CD8-positive, alpha-beta memory T cell (primary cell): ENCODE results near the gene SOAT2. TPM values are rescaled to one million over a fixed set of nuclear protein-coding genes. Genes with fewer than 3 reads are reported as not detected.

Source experiments
- CTCF ChIA-PET: fragments of 350-600 bp; sonication (Branson Sonifier 250); formaldehyde crosslinking; loops from one replicate; lab custom pipeline; 2021; ENCODE audit warnings: antibody characterized with exemption; lab: Charles Lee
- POLR2A ChIA-PET: fragments of 350-600 bp; sonication (Branson Sonifier 250); formaldehyde crosslinking; loops from one replicate; lab custom pipeline; 2021; ENCODE audit warnings: antibody characterized with exemption; lab: Charles Lee
- DNase-seq, 5 donors: peaks; one replicate each; pipeline versions ENCODE4 v3.0.0 to v3.0.0-alpha.2; 2020 to 2022; ENCODE audit warnings: mixed read lengths in 1 of 5
- H3K27ac ChIP-seq: one replicate; pipeline ENCODE4 v1.7.0; 2013; ENCODE audit warnings: low read depth, mild to moderate bottlenecking, low read length, moderate library complexity
- H3K27me3 ChIP-seq: 2 replicates; pipeline ENCODE4 v1.7.0; 2013; ENCODE audit warnings: low read length, mild to moderate bottlenecking; ENCODE audit not compliant: insufficient read depth, poor library complexity, severe bottlenecking
- H3K36me3 ChIP-seq: 2 replicates; pipeline ENCODE4 v1.7.0; 2013; ENCODE audit warnings: mild to moderate bottlenecking, low read length, moderate library complexity; ENCODE audit not compliant: insufficient read depth
- H3K4me1 ChIP-seq: 2 replicates; pipeline ENCODE4 v1.7.0; 2013; ENCODE audit warnings: mild to moderate bottlenecking, low read length, moderate library complexity; ENCODE audit not compliant: insufficient read depth
- H3K4me3 ChIP-seq: 2 replicates; pipeline ENCODE4 v1.7.0; 2013; ENCODE audit warnings: mild to moderate bottlenecking, low read length
- H3K9me3 ChIP-seq: 2 replicates; pipeline ENCODE4 v1.7.0; 2013; ENCODE audit warnings: mild to moderate bottlenecking, low read length
- H3K27ac Mint-ChIP-seq, 8 donors: one replicate each; pipeline ENCODE4 v1.8.0; 2020 to 2021; ENCODE audit warnings: mixed read lengths in 8 of 8, mild to moderate bottlenecking in 6 of 8, inconsistent platforms in 3 of 8, moderate library complexity in 3 of 8
- H3K27me3 Mint-ChIP-seq, 2 donors: one replicate each; pipeline ENCODE4 v1.8.0; 2020 to 2021; ENCODE audit warnings: mixed read lengths in 2 of 2, mild to moderate bottlenecking in 1 of 2, moderate library complexity in 1 of 2
- H3K36me3 Mint-ChIP-seq, 3 donors: one replicate each; pipeline ENCODE4 v1.8.0; 2020 to 2021; ENCODE audit warnings: mixed read lengths in 3 of 3, inconsistent platforms in 1 of 3, mild to moderate bottlenecking in 1 of 3
- H3K4me1 Mint-ChIP-seq, 3 donors: one replicate each; pipeline ENCODE4 v1.8.0; 2020 to 2021; ENCODE audit warnings: mixed read lengths in 3 of 3, inconsistent platforms in 1 of 3, mild to moderate bottlenecking in 1 of 3
- H3K4me3 Mint-ChIP-seq, 7 donors: one replicate each; pipeline ENCODE4 v1.8.0; 2020 to 2021; ENCODE audit warnings: mixed read lengths in 7 of 7, mild to moderate bottlenecking in 6 of 7, moderate library complexity in 4 of 7, inconsistent platforms in 2 of 7
- H3K9me3 Mint-ChIP-seq, 5 donors: one replicate each; pipeline ENCODE4 v1.8.0; 2020 to 2022; ENCODE audit warnings: mixed read lengths in 5 of 5, mild to moderate bottlenecking in 3 of 5, moderate library complexity in 2 of 5, inconsistent platforms in 1 of 5
- polyA plus RNA-seq: library from polyadenylated mRNA; unstranded; fragments of 300-500 nt; fragmentation: Illumina TruSeq; gene quantifications from one replicate; pipeline ENCODE4 v1.2.3, GENCODE V29; 2021
- total RNA-seq, 2 experiments: library from RNA; stranded (reverse); gene quantifications; one replicate each; pipeline ENCODE4 v1.2.3, GENCODE V29; 2021

The SOAT2 gene
- total and polyA plus RNA-seq, 3 experiments from 2014 or later = 0.48 to 1.00 (median 0.76) TPM

GRCh38 chr12:53128780-53129569 lies 25.7 kb downstream of the SOAT2 start:
- peaks cover 0 to 4% (median 0%) of the 10 kb centered on the region in 3 donors for H3K36me3 Mint-ChIP-seq
- H3K4me3 Mint-ChIP-seq = no peak overlapping the region
- Histone ChIP-seq H3K4me1 (no peaks in the 10 kb centered on the region), H3K27me3 (no peaks in the 10 kb centered on the region), H3K4me3 (no peak overlapping the region), H3K36me3 (no peaks in the 10 kb centered on the region), H3K9me3 (no peaks in the 10 kb centered on the region), H3K27ac (no peak overlapping the region)
- CTCF ChIA-PET = no interaction called here
- peak overlapping the region in 2 of 8 donors; percentile 7 to 30 for H3K27ac Mint-ChIP-seq
- H3K9me3 Mint-ChIP-seq = no peaks in the 10 kb centered on the region
- POLR2A ChIA-PET = no interaction called here
- no peak for DNase-seq
- no peaks in the 10 kb centered on the region for H3K4me1 Mint-ChIP-seq
- H3K27me3 Mint-ChIP-seq = peaks cover 0 to 1% of the 10 kb centered on the region in 2 donors

GRCh38 chr12:53131844-53132243 lies 28.6 kb downstream of the SOAT2 start:
- ChIA-PET POLR2A (no interaction called here), CTCF (no interaction called here)
- Histone ChIP-seq H3K36me3 (no peaks in the 10 kb centered on the region), H3K4me1 (no peaks in the 10 kb centered on the region), H3K27me3 (no peaks in the 10 kb centered on the region), H3K4me3 (no peak overlapping the region), H3K27ac (no peak overlapping the region), H3K9me3 (no peaks in the 10 kb centered on the region)
- no peak for DNase-seq
- peak overlapping the region in 1 of 8 donors; percentile 34 for H3K27ac Mint-ChIP-seq
- H3K4me1 Mint-ChIP-seq = no peaks in the 10 kb centered on the region
- no peak overlapping the region for H3K4me3 Mint-ChIP-seq
- H3K27me3 Mint-ChIP-seq = peaks cover 0 to 1% of the 10 kb centered on the region in 2 donors
- no peaks in the 10 kb centered on the region for H3K36me3 Mint-ChIP-seq
- peaks cover 0 to 3% (median 2%) of the 10 kb centered on the region in 5 donors for H3K9me3 Mint-ChIP-seq

- Histone ChIP-seq H3K4me3 (no peak overlapping the region), H3K27me3 (no peaks in the 10 kb centered on the region), H3K27ac (no peak overlapping the region), H3K36me3 (no peaks in the 10 kb centered on the region), H3K4me1 (no peaks in the 10 kb centered on the region), H3K9me3 (no peaks in the 10 kb centered on the region)
- no peak for DNase-seq
- Mint-ChIP-seq H3K4me3 (no peak overlapping the region), H3K27ac (no peak overlapping the region), H3K9me3 (peaks cover 8 to 14% (median 12%) of the 10 kb centered on the region in 5 donors), H3K4me1 (no peaks in the 10 kb centered on the region), H3K27me3 (peaks cover 10 to 14% of the 10 kb centered on the region in 2 donors), H3K36me3 (peaks cover 0 to 11% (median 2%) of the 10 kb centered on the region in 3 donors)
- ChIA-PET POLR2A (interaction anchor here (0.6 kb wide), 1 partner anchor 23 kb away, joined by 4 read pairs; no protein-coding TSS in a partner anchor), CTCF (interaction anchor here (1.2 kb wide), 1 partner anchor 68 kb away, joined by 4 read pairs; no protein-coding TSS in a partner anchor)
These were observed 30.4 kb downstream of the SOAT2 start for GRCh38 chr12:53133722-53134121.

- no peak for DNase-seq
- no peak overlapping the region for H3K4me3 Mint-ChIP-seq
- H3K9me3 Mint-ChIP-seq = peaks cover 0 to 5% (median 3%) of the 10 kb centered on the region in 5 donors
- peaks cover 5 to 8% of the 10 kb centered on the region in 2 donors for H3K27me3 Mint-ChIP-seq
- H3K4me1 Mint-ChIP-seq = no peaks in the 10 kb centered on the region
- H3K36me3 ChIP-seq = no peaks in the 10 kb centered on the region
- no peak overlapping the region for H3K4me3 ChIP-seq
- no peaks in the 10 kb centered on the region for H3K4me1 ChIP-seq
- ChIA-PET POLR2A (interaction anchor here (0.6 kb wide), 1 partner anchor 26 kb away, joined by 6 read pairs; no protein-coding TSS in a partner anchor), CTCF (no interaction called here)
- no peak overlapping the region for H3K27ac ChIP-seq
- no peaks in the 10 kb centered on the region for H3K27me3 ChIP-seq
- peaks cover 0 to 5% (median 0%) of the 10 kb centered on the region in 3 donors for H3K36me3 Mint-ChIP-seq
- no peaks in the 10 kb centered on the region for H3K9me3 ChIP-seq
- H3K27ac Mint-ChIP-seq = no peak overlapping the region
These were observed 40.1 kb downstream of the SOAT2 start for GRCh38 chr12:53143355-53143754.

- no peaks in the 10 kb centered on the region for H3K36me3 Mint-ChIP-seq
- no peak overlapping the region for H3K4me3 Mint-ChIP-seq
- no peak overlapping the region for H3K27ac Mint-ChIP-seq
- no peak overlapping the region for H3K4me3 ChIP-seq
- H3K36me3 ChIP-seq = no peaks in the 10 kb centered on the region
- DNase-seq = no peak
- CTCF ChIA-PET = no interaction called here
- H3K27me3 ChIP-seq = no peaks in the 10 kb centered on the region
- H3K27me3 Mint-ChIP-seq = peaks cover 0 to 1% of the 10 kb centered on the region in 2 donors
- no peak overlapping the region for H3K27ac ChIP-seq
- H3K4me1 Mint-ChIP-seq = no peaks in the 10 kb centered on the region
- no peaks in the 10 kb centered on the region for H3K9me3 ChIP-seq
- POLR2A ChIA-PET = no interaction called here
- no peaks in the 10 kb centered on the region for H3K4me1 ChIP-seq
- H3K9me3 Mint-ChIP-seq = no peaks in the 10 kb centered on the region
These were observed 42.3 kb downstream of the SOAT2 start for GRCh38 chr12:53145383-53146260.

- POLR2A ChIA-PET = no interaction called here
- H3K4me1 ChIP-seq = no peaks in the 10 kb centered on the region
- no peak overlapping the region for H3K27ac Mint-ChIP-seq
- DNase-seq = no peak
- CTCF ChIA-PET = no interaction called here
- no peaks in the 10 kb centered on the region for H3K36me3 ChIP-seq
- H3K27me3 ChIP-seq = no peaks in the 10 kb centered on the region
- H3K9me3 ChIP-seq = no peaks in the 10 kb centered on the region
- no peaks in the 10 kb centered on the region for H3K27me3 Mint-ChIP-seq
- H3K27ac ChIP-seq = no peak overlapping the region
- H3K4me1 Mint-ChIP-seq = no peaks in the 10 kb centered on the region
- H3K9me3 Mint-ChIP-seq = no peaks in the 10 kb centered on the region
- no peak overlapping the region for H3K4me3 Mint-ChIP-seq
- H3K36me3 Mint-ChIP-seq = no peaks in the 10 kb centered on the region
- H3K4me3 ChIP-seq = no peak overlapping the region
These were observed 43.9 kb downstream of the SOAT2 start for GRCh38 chr12:53147181-53147580.

- Mint-ChIP-seq H3K27me3 (no peaks in the 10 kb centered on the region), H3K9me3 (no peaks in the 10 kb centered on the region), H3K4me1 (no peaks in the 10 kb centered on the region), H3K27ac (no peak overlapping the region), H3K36me3 (no peaks in the 10 kb centered on the region), H3K4me3 (no peak overlapping the region)
- Histone ChIP-seq H3K4me1 (no peaks in the 10 kb centered on the region), H3K9me3 (no peaks in the 10 kb centered on the region), H3K27ac (no peak overlapping the region), H3K36me3 (no peaks in the 10 kb centered on the region), H3K4me3 (no peak overlapping the region), H3K27me3 (no peaks in the 10 kb centered on the region)
- POLR2A ChIA-PET = no interaction called here
- CTCF ChIA-PET = no interaction called here
- DNase-seq = no peak
These were observed 44.4 kb downstream of the SOAT2 start for GRCh38 chr12:53147653-53148052.

- Histone ChIP-seq H3K27me3 (no peaks in the 10 kb centered on the region), H3K27ac (no peak overlapping the region), H3K36me3 (no peaks in the 10 kb centered on the region), H3K4me1 (no peaks in the 10 kb centered on the region), H3K4me3 (no peak overlapping the region), H3K9me3 (no peaks in the 10 kb centered on the region)
- no peaks in the 10 kb centered on the region for H3K4me1 Mint-ChIP-seq
- ChIA-PET POLR2A (no interaction called here), CTCF (no interaction called here)
- H3K36me3 Mint-ChIP-seq = no peaks in the 10 kb centered on the region
- no peak overlapping the region for H3K4me3 Mint-ChIP-seq
- DNase-seq = no peak
- no peaks in the 10 kb centered on the region for H3K9me3 Mint-ChIP-seq
- no peaks in the 10 kb centered on the region for H3K27me3 Mint-ChIP-seq
- no peak overlapping the region for H3K27ac Mint-ChIP-seq
These were observed 47.8 kb downstream of the SOAT2 start for GRCh38 chr12:53151039-53151438.
